GM21390 (cell line): Measurements from ENCODE around the gene SELENOF.

ENCODE experiments used
- ATAC-seq: cut with Tn5 transposase; IDR thresholded peaks from one replicate; pipeline ENCODE4 v1.9.1; 2021; ENCODE audit not compliant: unreplicated experiment

The SELENOF gene

DNA sequence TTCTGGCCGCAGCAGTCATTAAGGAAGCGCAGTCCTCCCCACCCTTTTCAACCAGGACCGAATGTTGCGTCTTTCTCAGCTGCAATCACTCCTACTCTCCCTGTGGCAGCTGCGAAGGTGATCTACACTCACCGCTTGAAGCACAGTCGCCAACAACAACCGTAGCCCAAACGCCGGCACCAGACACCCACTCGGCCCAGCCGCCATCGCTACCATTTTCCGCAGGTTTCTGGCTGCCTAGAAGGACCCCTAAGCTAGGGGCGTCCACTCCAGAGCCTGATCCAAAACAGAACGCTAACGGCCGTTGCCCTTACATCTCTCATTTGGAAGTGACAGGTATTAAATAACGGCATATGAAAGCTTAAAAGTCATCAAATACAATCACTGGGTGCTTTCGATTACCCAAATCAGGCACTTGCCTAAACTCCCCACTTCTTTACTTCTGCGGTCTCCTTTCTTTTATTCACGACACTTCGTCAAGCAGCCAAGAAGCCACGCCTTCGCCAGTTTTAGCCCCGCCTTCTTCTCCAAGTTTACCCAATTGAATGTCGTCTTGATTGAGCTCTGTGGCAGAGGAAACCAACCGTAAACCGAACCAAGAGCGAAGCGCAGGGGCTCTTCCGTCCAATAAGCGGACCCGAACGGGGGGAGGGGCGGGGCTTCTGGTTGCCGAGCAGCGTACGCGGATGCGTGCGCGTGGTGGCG, at the start of gene SELENOF:
TSS of gene SELENOF (minus strand) at position 231 of the 705 bp plus-strand sequence. CDS start at position 216, 15 bp downstream.
- ATAC-seq = peak; percentile 77

GRCh38 chr1:86960548-86960947, 46.6 kb upstream of the SELENOF start:
- no peak for ATAC-seq

- no peak for ATAC-seq
Observed at GRCh38 chr1:86957221-86957620, 43.3 kb upstream of the SELENOF start.

- ATAC-seq = no peak
Observed at GRCh38 chr1:86956221-86956620, 42.3 kb upstream of the SELENOF start.

DNA sequence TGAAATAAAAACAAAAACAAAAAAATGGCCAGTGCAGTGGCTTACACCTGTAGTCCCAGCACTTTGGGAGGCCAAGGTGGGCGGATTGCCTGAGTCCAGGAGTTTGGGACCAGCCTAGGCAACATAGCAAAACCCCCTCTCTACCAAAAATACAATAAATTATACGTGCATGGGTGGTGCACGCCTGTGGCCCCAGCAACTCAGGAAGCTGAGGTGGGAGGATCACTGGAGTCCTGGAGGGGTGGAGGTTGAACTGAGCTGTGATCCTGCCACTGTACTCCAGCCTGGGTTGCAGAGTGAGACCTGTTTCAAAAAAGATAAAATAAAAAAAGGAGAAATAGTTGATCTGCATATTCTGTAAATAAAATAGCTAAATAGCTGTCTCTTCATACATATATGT, 41.8 kb upstream of the SELENOF start:
- ATAC-seq = no peak

- no peak for ATAC-seq
Observed at GRCh38 chr1:86953167-86953566, 39.2 kb upstream of the SELENOF start.

DNA sequence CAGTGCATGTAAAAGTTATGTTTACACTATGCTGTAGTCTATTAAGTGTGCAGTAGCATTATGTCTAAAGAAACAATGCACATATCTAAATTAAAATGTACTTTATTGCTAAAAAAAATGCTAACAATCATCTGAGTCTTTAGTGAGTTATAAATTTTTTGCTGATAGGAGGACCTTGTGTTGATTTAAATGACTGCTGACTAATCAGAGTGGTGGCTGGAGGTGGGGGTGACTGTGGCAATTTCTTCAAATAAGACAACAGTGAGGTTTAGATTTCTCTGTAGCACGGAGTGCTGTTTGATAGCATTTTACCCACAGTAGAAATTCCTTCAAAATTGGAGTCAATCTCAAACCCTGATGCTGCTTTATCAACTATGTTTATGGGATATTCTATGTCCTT, 37.5 kb upstream of the SELENOF start:
- no peak for ATAC-seq

GRCh38 chr1:86950712-86951419, 36.9 kb upstream of the SELENOF start:
- no peak for ATAC-seq

GRCh38 chr1:86948212-86948611, 34.3 kb upstream of the SELENOF start:
- no peak for ATAC-seq

GRCh38 chr1:86942743-86943142, 28.8 kb upstream of the SELENOF start:
- ATAC-seq = no peak

- ATAC-seq = no peak
Observed at GRCh38 chr1:86942042-86942441, 28.1 kb upstream of the SELENOF start.

- no peak for ATAC-seq
Observed at GRCh38 chr1:86940599-86940998, 26.7 kb upstream of the SELENOF start.

GRCh38 chr1:86939406-86939805, 25.5 kb upstream of the SELENOF start:
- no peak for ATAC-seq

- ATAC-seq = no peak
Observed at GRCh38 chr1:86938855-86939254, 24.9 kb upstream of the SELENOF start.

DNA sequence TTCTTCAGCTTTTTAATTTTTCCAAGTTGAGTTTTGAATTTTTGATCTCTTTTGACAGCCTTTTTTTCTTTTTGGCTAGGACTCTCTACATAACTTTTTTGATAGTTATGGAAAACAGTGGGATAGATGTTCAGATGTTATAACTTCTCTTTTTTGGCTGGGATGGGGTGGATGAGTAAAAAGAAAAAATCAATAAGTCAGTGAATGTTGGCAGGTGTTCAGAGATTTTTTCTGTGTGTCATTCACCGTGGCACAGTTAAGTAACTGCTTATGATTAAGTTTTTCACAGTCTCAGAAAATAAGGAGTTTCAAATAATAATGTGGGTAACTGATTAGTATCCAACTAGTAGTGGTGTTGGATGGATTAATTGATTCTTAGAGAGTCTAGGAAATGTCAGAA, 24.5 kb upstream of the SELENOF start:
- no peak for ATAC-seq

DNA sequence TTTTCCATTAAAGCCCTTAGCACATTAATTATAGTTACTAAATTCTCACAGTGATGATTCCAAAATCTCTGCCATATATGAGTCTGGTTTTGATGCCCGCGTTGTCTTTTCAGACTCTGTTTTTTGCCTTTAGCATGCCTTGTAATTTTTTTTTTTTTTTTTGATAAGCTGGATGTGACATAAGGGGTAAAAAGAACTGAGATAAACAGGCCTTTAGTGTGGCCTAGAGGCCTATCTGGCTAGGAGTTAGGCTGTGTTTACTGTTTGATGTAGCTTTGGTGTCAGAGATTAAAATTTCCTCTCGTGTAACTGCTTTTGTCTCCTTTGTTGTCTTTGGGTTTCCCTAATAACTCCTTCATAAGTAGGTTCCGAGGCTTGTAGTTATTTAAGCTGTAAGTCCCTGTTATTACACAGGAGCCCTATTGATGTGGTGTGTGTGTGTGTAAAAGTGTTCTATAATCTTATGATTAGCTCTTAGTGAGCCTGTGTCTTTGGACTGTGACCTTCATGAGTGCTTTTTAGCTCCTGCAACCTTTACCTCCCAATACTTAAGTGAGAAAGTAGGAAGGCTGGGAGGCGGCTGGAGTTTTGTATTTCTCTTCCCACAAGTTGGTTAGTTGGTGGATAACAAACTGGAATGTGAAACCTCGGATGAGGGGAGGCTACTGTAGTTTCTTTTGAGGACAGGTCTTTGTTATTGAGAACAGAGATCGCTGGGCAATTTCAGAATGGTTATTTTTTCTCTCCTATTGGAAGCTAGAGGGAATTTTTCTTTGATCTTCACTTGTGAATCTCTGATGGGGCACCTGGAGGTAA, 19.8 kb upstream of the SELENOF start:
- ATAC-seq = no peak

DNA sequence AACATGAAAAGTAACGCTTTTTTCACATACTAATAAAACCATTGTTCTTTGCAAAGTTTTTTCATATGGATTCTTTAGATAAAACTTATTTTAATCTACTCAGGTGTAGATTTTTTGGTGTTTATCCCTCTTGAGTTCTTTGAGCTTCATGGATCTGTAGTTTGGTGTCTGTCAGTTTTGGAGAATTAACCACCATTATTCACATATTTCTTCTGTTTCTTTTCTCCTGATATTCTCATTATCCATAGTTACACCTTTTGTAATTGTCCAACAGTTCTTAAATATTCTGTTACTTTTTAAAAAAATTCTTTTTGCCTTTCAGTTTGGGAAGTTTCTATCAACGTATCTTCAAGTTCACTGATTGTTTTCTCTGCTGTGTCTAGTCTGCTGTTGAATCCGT, 19.1 kb upstream of the SELENOF start:
- no peak for ATAC-seq

- ATAC-seq = no peak
Observed at GRCh38 chr1:86928819-86929218, 14.9 kb upstream of the SELENOF start.

DNA sequence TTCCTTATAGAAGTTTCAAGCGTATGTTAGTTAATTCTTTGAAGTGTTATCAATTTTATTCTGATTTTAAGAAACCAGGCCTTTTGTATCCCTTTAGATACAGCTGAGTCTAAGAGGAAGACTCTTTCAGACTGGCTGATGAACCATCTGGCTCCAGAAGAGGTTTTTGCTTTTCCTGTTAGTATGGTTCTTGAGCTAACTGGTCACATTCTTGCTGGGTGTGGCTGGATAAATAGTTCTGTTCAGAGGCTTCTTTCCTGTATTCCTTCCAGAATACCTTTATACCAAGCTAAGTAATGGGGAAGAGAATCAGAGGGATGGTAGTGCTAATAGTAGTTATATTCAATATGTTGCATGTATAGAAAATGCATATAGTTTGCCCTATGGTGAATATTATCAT, 13.0 kb upstream of the SELENOF start:
- no peak for ATAC-seq

DNA sequence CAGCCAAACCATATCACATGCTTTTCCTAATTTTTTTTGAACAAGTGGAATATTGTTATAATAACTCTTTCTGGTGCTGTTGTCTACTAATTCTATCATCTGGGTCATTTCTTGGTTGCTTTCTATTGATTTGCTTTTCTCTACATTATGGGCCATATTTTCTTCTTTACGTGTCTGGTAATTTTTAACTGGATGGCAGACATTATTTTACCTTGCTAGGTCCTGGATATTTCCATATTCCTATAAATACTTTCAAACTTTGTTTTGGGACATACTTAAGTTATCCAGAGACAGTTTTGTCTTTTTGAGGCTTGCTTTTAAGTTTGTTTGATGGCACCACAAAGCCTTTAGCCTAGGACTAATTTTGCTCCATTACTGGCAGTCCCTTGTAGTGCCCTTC, 11.8 kb upstream of the SELENOF start:
- ATAC-seq = no peak

- no peak for ATAC-seq
Observed at GRCh38 chr1:86924324-86924960, 10.5 kb upstream of the SELENOF start.
